ENCODE data around the gene CCDC6.

- peak; percentile 57 for TF ChIP-seq CTCF (IDR thresholded peaks at IDR 0.05; ENCODE audit: poor library complexity, severe bottlenecking)
- TF ChIP-seq TAF1 (IDR thresholded peaks at IDR 0.05; ENCODE audit: low read depth): no peak
- no peak for TF ChIP-seq POLR2AphosphoS5 (IDR thresholded peaks at IDR 0.05)
- peak; percentile 58 for TF ChIP-seq RAD21 (conservative IDR thresholded peaks at IDR 0.05)
- peak; percentile 57 for TF ChIP-seq SMC3 (conservative IDR thresholded peaks at IDR 0.05; ENCODE audit: poor library complexity)
Measured at GRCh38 chr10:59830601-59831259, 75.6 kb downstream of the CCDC6 start.

Measured in neural cell (in vitro differentiated cells).